Left renal pelvis (tissue), 4 donors: ENCODE data around the gene PFKFB4. TPM values are rescaled to one million over a fixed set of nuclear protein-coding genes. Genes with fewer than 3 reads are reported as not detected.

Experiments used
- DNase-seq, 4 donors: peaks; one replicate each; pipeline ENCODE4 v3.0.0-alpha.2; 2013; ENCODE audit warnings: low read depth in 4 of 4, low spot score in 3 of 4
- polyA plus RNA-seq, 4 donors: library from polyadenylated mRNA; unstranded; fragments of 120-200 nt; gene quantifications; one replicate each; pipeline ENCODE4 v1.2.1, GENCODE V29; 2013; ENCODE audit not compliant: insufficient read length in 4 of 4

The PFKFB4 gene
- polyA plus RNA-seq, 4 donors: 2.9 to 6.5 (median 5.5) TPM

DNA sequence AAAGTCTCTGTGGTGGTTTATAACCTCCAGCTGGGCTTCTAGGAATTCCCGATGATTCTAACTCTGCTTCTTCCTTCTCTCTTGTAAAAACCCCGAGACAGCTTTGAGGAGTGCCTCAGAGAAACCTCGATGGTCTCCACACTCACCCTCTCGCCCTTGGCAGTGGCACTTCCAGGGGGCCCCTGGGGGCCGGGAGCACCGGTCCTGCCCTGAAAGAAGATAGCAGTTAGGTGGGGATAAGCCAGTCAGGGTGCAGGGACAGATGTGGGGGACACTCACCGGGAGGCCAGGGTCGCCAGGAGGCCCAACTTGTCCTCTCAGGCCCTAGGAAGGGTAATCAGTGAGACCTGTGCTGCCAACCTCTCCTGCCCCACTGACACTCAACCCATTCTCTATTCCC is 28.8 kb upstream of the PFKFB4 start:
- no peak for DNase-seq

DNA sequence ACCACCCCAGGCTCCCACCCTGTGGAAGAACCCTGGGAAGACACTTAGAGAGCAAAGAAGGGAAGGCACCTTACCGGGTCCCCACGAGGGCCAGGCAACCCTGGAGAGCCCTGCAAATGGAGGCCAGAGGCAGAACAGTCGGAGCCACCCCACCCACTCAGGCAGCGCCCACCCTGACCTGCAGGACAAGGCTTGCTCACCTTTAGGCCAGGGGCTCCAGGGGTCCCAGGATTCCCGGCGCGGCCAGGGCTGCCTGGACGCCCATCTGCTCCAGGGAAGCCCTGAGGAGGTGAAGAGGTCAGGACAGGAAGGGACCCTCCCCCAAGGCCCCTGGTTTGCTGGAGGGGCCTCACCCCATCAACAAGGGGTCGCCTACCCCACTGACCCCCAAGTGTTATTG is 28.2 kb upstream of the PFKFB4 start:
- DNase-seq: no peak

GRCh38 chr3:48581621-48582481 is 25.2 kb upstream of the PFKFB4 start:
- DNase-seq: no peak

DNA sequence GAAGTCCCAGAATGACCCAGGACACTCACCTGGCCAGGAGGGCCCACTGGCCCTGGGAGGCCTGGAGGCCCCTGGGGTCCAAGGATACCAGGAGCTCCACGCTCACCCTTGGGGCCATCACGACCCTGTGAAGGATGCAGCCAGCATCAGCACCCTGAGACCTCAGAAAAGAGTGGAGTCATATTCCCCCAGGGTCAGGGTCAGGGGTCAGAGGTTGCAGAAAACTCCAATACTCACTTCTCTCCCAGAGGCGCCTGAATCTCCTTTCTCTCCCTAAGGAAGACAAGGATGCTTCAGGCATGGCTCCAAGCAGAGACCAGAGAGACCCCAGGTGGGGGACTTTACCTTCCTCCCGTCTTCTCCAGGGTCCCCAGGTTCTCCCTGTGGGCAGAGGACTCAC is 20.0 kb upstream of the PFKFB4 start:
- DNase-seq: no peak

DNA sequence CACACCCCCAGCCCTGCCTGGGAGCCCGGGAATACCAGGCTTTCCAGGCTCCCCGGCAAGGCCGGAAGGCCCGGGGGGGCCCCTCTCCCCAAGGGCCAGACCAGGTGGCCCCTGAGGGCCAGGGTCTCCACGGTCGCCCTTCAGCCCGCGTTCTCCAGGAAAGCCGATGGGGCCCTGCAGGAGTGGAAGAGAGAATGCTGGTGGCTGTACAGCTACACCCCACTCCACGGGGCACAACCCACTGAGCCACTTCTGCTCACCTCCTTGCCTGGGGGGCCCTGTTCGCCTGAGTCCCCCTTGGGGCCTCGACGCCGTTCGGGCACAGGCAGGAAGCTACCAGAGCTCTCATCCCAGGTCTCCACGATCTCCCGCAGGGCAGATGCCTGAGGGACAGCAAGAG is 18.8 kb upstream of the PFKFB4 start:
- no peak for DNase-seq

GRCh38 chr3:48573973-48574585 is 17.5 kb upstream of the PFKFB4 start:
- DNase-seq: no peak

DNA sequence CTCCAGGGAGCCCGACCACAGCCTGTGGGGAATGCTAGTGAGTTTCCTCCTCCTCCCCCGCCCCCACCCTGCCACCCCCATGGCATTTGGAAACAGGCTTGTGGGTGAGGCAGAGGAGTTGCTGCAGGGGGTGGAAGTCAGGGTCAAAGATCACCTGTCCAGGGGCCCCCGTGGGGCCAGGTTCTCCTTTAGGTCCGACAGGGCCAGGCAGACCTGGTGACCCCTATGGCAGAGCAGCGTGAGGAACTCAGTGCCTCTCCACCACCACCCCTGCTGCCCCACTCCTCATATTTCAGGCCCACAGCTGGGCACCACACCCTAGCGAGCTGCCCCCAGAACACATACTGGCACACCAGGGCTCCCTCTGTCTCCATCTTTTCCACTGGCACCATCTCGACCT is 15.9 kb upstream of the PFKFB4 start:
- no peak for DNase-seq

DNA sequence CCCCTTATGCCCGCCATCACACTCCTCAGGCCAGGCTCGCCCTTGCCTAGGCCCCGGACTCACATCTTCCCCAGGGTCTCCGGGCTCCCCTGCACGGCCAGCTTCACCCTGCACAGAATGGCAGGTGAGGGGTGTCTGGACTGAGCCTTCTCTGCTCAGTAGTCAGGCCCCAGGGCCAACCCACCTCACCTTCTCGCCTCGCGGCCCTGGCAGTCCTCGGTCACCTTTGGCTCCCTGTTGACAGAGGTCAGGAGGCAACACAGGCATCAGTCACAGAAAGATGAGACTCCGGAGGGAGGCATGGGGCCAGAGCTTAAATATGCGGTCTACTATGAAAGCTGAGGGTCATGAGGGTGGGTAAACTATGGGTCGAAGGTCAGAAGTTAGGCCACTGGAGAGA is 15.3 kb upstream of the PFKFB4 start:
- DNase-seq: no peak

GRCh38 chr3:48569808-48570450 is 13.3 kb upstream of the PFKFB4 start:
- DNase-seq: no peak

GRCh38 chr3:48569400-48569799 is 12.8 kb upstream of the PFKFB4 start:
- no peak for DNase-seq

GRCh38 chr3:48568476-48568875 is 11.9 kb upstream of the PFKFB4 start:
- no peak for DNase-seq

GRCh38 chr3:48567500-48567899 is 10.9 kb upstream of the PFKFB4 start:
- no peak for DNase-seq

GRCh38 chr3:48567090-48567489 is 10.5 kb upstream of the PFKFB4 start:
- DNase-seq: no peak

GRCh38 chr3:48566401-48566760 is 9.8 kb upstream of the PFKFB4 start:
- no peak for DNase-seq

DNA sequence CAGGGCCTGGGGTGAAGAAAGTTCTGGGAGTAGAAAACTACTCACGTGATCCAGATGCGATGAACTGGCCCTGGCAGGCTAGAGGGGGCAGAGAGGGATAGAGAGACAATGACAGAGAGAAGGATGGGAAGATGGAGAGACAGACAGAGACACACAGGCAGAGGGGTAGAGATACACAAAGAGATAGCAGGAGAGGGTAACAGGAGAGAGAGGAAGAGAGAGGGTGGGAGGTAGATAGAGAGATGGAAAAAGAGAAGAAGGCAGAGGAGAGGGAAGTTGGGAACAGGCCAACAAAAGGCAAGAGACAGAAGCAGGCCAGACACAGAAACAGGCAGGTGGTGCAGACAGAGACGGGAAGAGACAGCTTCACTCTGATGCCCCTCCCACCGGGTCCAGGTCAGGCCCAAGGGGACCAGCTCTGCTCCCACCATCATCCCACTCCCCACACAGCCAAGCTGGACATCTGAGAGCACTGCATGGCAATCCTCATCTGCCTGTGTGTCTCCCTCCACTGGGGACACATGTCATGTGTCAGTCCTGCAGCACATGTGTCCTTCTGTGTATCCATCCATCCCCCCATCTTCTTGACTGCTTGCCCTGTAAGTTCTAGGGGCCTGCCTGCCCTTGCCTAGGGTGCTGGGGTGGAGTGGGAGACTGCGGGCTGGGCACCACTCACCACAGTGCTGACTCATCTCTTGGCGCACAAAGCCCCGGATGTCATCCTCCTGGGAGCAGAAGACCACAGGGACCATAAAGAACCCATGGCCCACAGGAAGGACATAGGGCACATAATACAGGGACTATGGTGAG is 9.2 kb upstream of the PFKFB4 start:
- no peak for DNase-seq

GRCh38 chr3:48565186-48565585 is 8.6 kb upstream of the PFKFB4 start:
- no peak for DNase-seq

- no peak for DNase-seq
Measured at GRCh38 chr3:48564667-48565066, 8.1 kb upstream of the PFKFB4 start.

DNA sequence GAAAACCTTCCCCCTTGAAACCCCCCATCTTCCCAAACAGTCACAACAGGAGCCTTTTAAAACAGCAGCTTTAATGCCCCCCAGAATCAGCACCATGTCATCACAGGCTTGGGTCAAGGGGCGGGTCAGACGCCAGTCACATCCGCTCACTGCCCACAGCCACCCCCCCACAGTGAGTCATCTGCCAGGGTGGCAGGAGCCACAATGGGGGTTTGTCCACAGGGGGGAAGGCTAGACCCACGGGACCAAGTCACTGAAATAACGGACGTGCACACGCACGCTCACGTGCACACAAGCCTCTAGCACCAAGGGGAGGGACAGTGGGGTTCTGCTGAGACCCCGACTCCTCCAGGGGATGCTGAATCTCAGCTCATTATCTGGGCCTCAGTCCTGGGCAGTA is 7.4 kb upstream of the PFKFB4 start:
- DNase-seq: no peak

GRCh38 chr3:48563382-48563918 is 6.8 kb upstream of the PFKFB4 start, which contains the start of gene UCN2:
UCN2 (minus strand) TSS chr3:48563781; CDS start chr3:48563124, 657 bp downstream.
- no peak for DNase-seq

DNA sequence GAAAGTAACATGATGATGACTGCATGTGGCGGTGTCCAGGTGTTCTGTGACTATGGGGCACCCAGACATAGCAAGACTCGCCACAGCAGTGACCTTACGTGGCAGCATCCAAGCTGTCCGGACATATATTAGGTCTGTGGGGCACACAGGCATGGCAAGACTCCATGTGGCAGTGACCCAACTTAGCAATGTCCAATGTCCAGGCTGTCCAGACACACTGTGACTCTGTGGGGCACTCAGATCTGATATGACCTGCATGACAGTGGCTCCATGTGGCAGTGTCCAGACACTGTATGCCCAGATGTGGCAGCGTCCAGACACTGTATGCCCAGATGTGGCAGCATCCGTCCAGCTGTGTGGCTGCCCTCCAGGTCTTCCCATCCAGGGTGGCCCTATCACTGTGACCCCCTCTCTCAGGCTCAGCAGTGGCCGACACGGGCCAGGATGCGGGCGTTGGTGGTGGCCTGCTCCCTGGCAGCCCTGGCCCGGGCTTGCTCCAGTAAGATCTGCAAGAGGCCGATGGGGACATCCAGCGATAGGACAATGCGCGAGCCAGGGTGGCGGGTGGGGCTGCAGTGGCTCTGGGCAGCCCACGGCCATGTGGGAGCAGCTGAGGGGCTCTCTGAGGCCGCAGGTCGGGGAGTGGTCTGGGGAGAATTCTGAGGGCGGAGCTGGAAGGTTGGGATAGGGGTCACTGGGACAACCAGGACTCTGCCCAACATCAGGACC is 5.9 kb upstream of the PFKFB4 start:
- no peak for DNase-seq
